ENCODE measurements around the gene CIRBP. TPM values are rescaled to one million over a fixed set of nuclear protein-coding genes. Genes with fewer than 3 reads are reported as not detected.

CIRBP gene
- total RNA-seq, 1 donor from 2014 or later, result 421 TPM

DNA sequence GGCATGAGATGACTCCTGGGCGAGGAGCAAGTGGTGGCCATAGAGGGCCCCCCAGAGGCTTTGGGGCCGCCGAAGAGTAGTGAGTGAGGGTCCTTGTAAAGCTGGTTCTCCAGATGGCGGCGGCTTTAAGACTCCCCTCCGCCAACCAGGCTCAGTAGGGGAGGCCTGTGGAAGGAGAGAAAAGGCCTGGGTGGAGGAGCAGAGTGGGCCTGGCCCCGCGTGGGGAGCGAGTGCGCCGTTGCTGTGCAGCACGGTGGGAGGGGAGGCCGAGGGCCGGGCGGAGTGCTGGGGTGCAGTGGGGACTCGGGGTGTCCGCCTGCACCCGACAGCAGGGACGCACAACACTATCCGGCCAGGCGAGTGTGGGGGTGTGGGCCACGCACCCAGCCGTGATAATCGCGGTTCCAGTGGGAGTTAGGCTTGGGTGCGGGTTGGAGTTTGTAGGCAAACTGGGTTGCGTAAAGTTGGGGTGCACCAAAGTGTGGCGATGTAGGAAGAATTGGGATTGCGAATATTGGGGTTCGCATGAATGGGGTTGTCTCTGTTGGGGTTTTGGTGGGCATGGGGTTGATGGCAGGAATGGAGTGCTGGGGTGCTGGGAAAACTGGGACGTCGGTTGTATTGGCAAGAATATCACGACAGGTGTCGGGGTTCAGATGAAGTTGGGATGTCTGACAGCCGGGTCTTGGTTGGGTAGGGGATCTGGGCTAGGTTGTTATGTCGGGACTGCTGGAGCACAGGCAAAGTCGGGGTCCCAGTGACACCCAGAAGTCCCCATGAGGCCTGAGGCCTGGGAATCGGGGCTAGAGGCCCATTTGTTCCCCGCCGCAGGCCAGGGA lies 687 bp upstream of the CIRBP start:
- H3K9me3 Mint-ChIP-seq, result no peaks in the 10 kb centered on the region
- DNase-seq (ENCODE audit: low read depth, low spot score), result no peak
- peaks cover 26% of the 10 kb centered on the region for H3K27me3 Mint-ChIP-seq (ENCODE audit: low read depth)
- TF ChIP-seq, protein P1, sequence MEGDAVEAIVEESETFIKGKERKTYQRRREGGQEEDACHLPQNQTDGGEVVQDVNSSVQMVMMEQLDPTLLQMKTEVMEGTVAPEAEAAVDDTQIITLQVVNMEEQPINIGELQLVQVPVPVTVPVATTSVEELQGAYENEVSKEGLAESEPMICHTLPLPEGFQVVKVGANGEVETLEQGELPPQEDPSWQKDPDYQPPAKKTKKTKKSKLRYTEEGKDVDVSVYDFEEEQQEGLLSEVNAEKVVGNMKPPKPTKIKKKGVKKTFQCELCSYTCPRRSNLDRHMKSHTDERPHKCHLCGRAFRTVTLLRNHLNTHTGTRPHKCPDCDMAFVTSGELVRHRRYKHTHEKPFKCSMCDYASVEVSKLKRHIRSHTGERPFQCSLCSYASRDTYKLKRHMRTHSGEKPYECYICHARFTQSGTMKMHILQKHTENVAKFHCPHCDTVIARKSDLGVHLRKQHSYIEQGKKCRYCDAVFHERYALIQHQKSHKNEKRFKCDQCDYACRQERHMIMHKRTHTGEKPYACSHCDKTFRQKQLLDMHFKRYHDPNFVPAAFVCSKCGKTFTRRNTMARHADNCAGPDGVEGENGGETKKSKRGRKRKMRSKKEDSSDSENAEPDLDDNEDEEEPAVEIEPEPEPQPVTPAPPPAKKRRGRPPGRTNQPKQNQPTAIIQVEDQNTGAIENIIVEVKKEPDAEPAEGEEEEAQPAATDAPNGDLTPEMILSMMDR (conservative IDR thresholded peaks at IDR 0.05), result no peak
- peak overlapping the region; percentile 89 for H3K4me3 Mint-ChIP-seq
- peaks cover 17% of the 10 kb centered on the region for H3K36me3 Mint-ChIP-seq (ENCODE audit: low read depth)
- H3K4me1 Mint-ChIP-seq, result peaks cover 72% of the 10 kb centered on the region
- peak overlapping the region; percentile 67 for H3K27ac Mint-ChIP-seq (ENCODE audit: unreplicated experiment)

GRCh38 chr19:1269478-1270212 lies 513 bp downstream of the CIRBP start:
- H3K36me3 Mint-ChIP-seq (ENCODE audit: low read depth), result peaks cover 23% of the 10 kb centered on the region
- DNase-seq (ENCODE audit: low read depth, low spot score), result peak; percentile 82
- TF ChIP-seq, protein P1 (conservative IDR thresholded peaks at IDR 0.05), result no peak
- peak overlapping the region; percentile 98 for H3K27ac Mint-ChIP-seq (ENCODE audit: unreplicated experiment)
- H3K27me3 Mint-ChIP-seq (ENCODE audit: low read depth), result peaks cover 31% of the 10 kb centered on the region
- H3K4me3 Mint-ChIP-seq, result peak overlapping the region; percentile 91
- H3K9me3 Mint-ChIP-seq, result no peaks in the 10 kb centered on the region
- peaks cover 73% of the 10 kb centered on the region for H3K4me1 Mint-ChIP-seq

DNA sequence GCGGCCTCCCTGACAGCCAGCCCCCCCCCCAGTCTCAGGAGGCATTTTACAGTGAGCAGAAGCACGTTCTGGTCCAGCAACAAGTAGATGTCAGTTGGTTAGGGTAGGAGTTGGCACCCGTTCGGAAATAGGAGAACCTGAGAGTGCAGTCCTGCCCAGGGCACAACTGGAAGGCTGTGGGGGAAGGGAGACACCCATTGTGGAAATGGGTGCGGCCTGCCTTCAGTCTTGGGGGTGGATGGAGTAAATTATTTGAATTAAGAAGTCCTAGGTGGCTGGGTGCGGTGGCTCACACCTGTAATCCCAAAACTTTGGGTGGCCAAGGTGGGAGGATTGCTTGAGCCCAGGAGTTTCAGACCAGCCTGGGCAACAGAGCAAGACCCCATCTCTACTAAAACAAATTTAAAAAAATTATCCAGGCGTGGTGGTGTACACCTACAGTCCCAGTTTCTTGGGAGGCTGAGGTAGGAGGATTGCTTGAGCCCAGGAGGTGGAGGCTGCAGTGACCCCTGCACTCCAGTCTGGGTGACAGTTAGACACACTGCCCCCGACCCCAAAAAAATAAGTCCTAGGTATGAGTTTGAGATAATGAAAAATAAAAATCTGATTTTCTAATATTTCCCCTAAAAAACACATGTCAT lies 1.2 kb downstream of the CIRBP start:
- Mint-ChIP-seq H3K4me3 (peak overlapping the region; percentile 91), H3K9me3 (no peaks in the 10 kb centered on the region), H3K27ac (ENCODE audit: unreplicated experiment) (peak overlapping the region; percentile 98), H3K36me3 (ENCODE audit: low read depth) (peaks cover 23% of the 10 kb centered on the region), H3K4me1 (peaks cover 67% of the 10 kb centered on the region), H3K27me3 (ENCODE audit: low read depth) (peaks cover 27% of the 10 kb centered on the region)
- TF ChIP-seq, protein P1 (conservative IDR thresholded peaks at IDR 0.05), result no peak
- DNase-seq (ENCODE audit: low read depth, low spot score), result no peak

- peaks cover 62% of the 10 kb centered on the region for H3K4me1 Mint-ChIP-seq
- TF ChIP-seq, protein P1 (conservative IDR thresholded peaks at IDR 0.05), result no peak
- H3K9me3 Mint-ChIP-seq, result no peaks in the 10 kb centered on the region
- peak overlapping the region; percentile 91 for H3K4me3 Mint-ChIP-seq
- peak overlapping the region; percentile 43 for H3K27ac Mint-ChIP-seq (ENCODE audit: unreplicated experiment)
- no peak for DNase-seq (ENCODE audit: low read depth, low spot score)
- H3K36me3 Mint-ChIP-seq (ENCODE audit: low read depth), result peaks cover 23% of the 10 kb centered on the region
- H3K27me3 Mint-ChIP-seq (ENCODE audit: low read depth), result peaks cover 28% of the 10 kb centered on the region
Measured at GRCh38 chr19:1270854-1271527, 1.9 kb downstream of the CIRBP start.

Measured in neural crest cell (in vitro differentiated cells).